ENCODE data around the gene CTCFL. TPM values are rescaled to one million over a fixed set of nuclear protein-coding genes. Genes with fewer than 3 reads are reported as not detected.

CTCFL gene
- total RNA-seq, 3 donors from 2014 or later (not counting 1 experiment from before 2014, with no cell fraction given) = not detected

DNA sequence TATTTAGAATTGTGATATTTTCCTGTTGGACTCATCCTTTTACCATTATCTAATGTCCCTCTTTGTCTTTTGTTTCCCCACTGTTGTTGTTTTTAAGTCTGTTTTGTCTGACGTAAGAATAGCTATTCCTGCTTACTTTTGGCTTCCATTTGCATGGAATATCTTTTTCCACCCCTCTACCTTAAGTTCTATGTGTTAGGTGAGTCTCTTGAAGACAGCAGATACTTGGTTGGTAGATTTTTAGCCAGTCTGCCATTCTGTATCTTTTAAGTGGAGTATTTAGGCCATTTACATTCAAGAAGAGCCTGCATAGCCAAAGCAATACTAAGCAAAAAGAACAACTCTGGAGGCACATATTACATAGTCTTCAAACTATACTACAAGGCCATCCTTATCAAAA lies 39.2 kb downstream of the CTCFL start:
- Histone ChIP-seq H3K4me3 (ENCODE audit: low read length) (no peak overlapping the region), H3K4me1 (ENCODE audit: control insufficient read depth, insufficient read depth, low read length) (peaks cover 21% of the 10 kb centered on the region), H3K36me3 (ENCODE audit: control insufficient read depth, insufficient read depth, low read length) (no peaks in the 10 kb centered on the region), H3K9me3 (ENCODE audit: control insufficient read depth, insufficient read depth, low read length) (no peaks in the 10 kb centered on the region), H3K27ac (ENCODE audit: low read length) (no peak overlapping the region), H3K27me3 (ENCODE audit: control insufficient read depth, insufficient read depth, low read length) (peaks cover 2% of the 10 kb centered on the region)
- H3K27ac Mint-ChIP-seq = no peak overlapping the region
- no peaks in the 10 kb centered on the region for H3K36me3 Mint-ChIP-seq
- H3K4me3 Mint-ChIP-seq = no peak overlapping the region
- no peak for DNase-seq
- WGBS (ENCODE audit: insufficient coverage) = no CpG with 5 or more reads among the region's 1 CpG
- H3K27me3 Mint-ChIP-seq (ENCODE audit: low read depth in 2 of 2) = peaks cover 14 to 33% of the 10 kb centered on the region in 2 donors
- no peaks in the 10 kb centered on the region for H3K9me3 Mint-ChIP-seq
- TF ChIP-seq, protein P1, sequence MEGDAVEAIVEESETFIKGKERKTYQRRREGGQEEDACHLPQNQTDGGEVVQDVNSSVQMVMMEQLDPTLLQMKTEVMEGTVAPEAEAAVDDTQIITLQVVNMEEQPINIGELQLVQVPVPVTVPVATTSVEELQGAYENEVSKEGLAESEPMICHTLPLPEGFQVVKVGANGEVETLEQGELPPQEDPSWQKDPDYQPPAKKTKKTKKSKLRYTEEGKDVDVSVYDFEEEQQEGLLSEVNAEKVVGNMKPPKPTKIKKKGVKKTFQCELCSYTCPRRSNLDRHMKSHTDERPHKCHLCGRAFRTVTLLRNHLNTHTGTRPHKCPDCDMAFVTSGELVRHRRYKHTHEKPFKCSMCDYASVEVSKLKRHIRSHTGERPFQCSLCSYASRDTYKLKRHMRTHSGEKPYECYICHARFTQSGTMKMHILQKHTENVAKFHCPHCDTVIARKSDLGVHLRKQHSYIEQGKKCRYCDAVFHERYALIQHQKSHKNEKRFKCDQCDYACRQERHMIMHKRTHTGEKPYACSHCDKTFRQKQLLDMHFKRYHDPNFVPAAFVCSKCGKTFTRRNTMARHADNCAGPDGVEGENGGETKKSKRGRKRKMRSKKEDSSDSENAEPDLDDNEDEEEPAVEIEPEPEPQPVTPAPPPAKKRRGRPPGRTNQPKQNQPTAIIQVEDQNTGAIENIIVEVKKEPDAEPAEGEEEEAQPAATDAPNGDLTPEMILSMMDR (IDR thresholded peaks at IDR 0.05) = no peak
- peaks cover 11 to 23% of the 10 kb centered on the region in 2 donors for H3K4me1 Mint-ChIP-seq
- intact Hi-C loops (cut with micrococcal nuclease) = no loop called here
- no peak for ATAC-seq

DNA sequence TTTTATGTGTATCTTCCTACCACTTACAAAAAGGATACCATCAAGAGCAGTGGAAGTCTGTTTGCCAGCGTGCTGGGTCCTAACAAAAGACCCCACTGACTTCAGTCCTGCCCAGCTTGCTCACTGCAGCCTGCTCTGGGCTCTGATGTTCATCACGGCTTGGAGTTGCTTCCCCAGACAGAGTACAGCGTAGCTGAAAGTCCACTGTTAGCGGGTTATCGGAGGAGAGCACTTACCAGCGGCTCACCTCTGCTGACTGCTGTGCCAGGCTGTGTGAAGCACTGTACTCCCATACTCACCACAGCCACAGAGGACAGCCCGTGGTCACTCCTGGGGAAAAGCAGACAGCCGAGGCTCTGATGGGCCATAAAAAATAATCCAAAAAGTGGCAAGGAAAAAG lies 40.2 kb downstream of the CTCFL start:
- DNase-seq (no peak), ATAC-seq (no peak)
- peaks cover 27% of the 10 kb centered on the region for H3K4me1 ChIP-seq (ENCODE audit: control insufficient read depth, insufficient read depth, low read length)
- no peak overlapping the region for H3K4me3 ChIP-seq (ENCODE audit: low read length)
- Mint-ChIP-seq H3K9me3 (no peaks in the 10 kb centered on the region), H3K27me3 (ENCODE audit: low read depth in 2 of 2) (peaks cover 14 to 33% of the 10 kb centered on the region in 2 donors), H3K4me3 (no peak overlapping the region), H3K27ac (no peak overlapping the region), H3K36me3 (no peaks in the 10 kb centered on the region), H3K4me1 (peaks cover 11 to 27% of the 10 kb centered on the region in 2 donors)
- H3K27me3 ChIP-seq (ENCODE audit: control insufficient read depth, insufficient read depth, low read length) = peaks cover 2% of the 10 kb centered on the region
- 79% methylated on average over 7 of the region's 8 CpGs for WGBS (ENCODE audit: insufficient coverage)
- TF ChIP-seq, protein P1 (IDR thresholded peaks at IDR 0.05) = no peak
- H3K9me3 ChIP-seq (ENCODE audit: control insufficient read depth, insufficient read depth, low read length) = no peaks in the 10 kb centered on the region
- no peak overlapping the region for H3K27ac ChIP-seq (ENCODE audit: low read length)
- no peaks in the 10 kb centered on the region for H3K36me3 ChIP-seq (ENCODE audit: control insufficient read depth, insufficient read depth, low read length)
- intact Hi-C loops (cut with micrococcal nuclease) = loop anchor here (5.0 kb wide), 1 partner anchor 87 kb away; no protein-coding TSS in a partner anchor

DNA sequence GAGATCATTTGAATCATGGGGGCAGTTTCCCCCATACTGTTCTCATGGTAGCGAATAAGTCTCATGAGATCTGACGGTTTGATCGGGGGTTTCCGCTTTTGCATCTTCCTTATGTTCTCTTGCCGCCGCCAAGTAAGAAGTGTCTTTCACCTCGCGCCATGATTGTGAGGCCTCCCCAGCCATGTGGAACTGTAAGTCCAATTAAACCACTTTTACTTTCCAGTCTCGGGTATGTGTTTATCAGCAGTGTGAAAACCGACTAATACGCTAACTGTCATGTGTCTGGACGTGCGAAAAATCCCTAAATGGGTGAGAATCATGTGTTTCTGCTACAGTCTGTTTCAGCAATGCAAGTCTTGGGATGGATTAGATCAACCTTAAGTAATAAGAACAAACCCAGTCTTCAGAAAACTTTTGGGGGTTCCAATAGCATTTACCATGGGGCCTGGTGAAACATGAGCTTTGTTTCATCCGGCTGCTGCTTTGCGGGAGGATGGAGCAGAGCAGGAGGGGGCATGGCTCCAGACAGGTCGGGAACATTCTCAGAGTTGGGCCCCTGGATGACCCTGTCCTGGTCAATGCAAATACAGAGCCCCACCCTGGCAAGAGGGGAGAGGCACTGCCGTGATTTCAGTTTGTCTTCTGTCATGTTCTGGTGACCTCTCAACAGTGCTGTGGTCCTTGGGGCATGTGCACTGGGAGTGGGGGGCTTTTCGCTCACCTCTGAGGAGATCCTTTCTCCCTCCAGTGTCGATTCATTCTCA lies 41.5 kb downstream of the CTCFL start:
- DNase-seq = peak; percentile 18 to 29
- Mint-ChIP-seq H3K4me3 (peak overlapping the region; percentile 49), H3K27ac (peak overlapping the region; percentile 80 to 81)

More for the DNA sequence above, 41.5 kb downstream of the CTCFL start:
- no peaks in the 10 kb centered on the region for H3K36me3 ChIP-seq (ENCODE audit: control insufficient read depth, insufficient read depth, low read length)
- H3K4me1 ChIP-seq (ENCODE audit: control insufficient read depth, insufficient read depth, low read length) = peaks cover 27% of the 10 kb centered on the region
- Mint-ChIP-seq H3K4me1 (peaks cover 11 to 27% of the 10 kb centered on the region in 2 donors), H3K36me3 (no peaks in the 10 kb centered on the region), H3K27me3 (ENCODE audit: low read depth in 2 of 2) (peaks cover 16 to 25% of the 10 kb centered on the region in 2 donors), H3K9me3 (no peaks in the 10 kb centered on the region)
- peaks cover 2% of the 10 kb centered on the region for H3K27me3 ChIP-seq (ENCODE audit: control insufficient read depth, insufficient read depth, low read length)
- no peak overlapping the region for H3K27ac ChIP-seq (ENCODE audit: low read length)
- no peaks in the 10 kb centered on the region for H3K9me3 ChIP-seq (ENCODE audit: control insufficient read depth, insufficient read depth, low read length)
- no peak overlapping the region for H3K4me3 ChIP-seq (ENCODE audit: low read length)
- peak; percentile 69 to 89 (median 74) for ATAC-seq
- intact Hi-C loops (cut with micrococcal nuclease) = loop anchor here (5.0 kb wide), 1 partner anchor 86 kb away; no protein-coding TSS in a partner anchor
- TF ChIP-seq, protein P1 (IDR thresholded peaks at IDR 0.05) = no peak
- WGBS (ENCODE audit: insufficient coverage) = 73% methylated on average over 18 of the region's 19 CpGs

All from natural killer cell (primary cell).